ENCODE measurements around the gene H3-3A. TPM values are rescaled to one million over a fixed set of nuclear protein-coding genes. Genes with fewer than 3 reads are reported as not detected.

Gene H3-3A
- 237 TPM for polyA plus RNA-seq (2012; ENCODE audit: low read depth, missing spikeins)

GRCh38 chr1:226062558-226063223 is at the start of gene H3-3A:
Gene H3-3A, plus strand, starts transcription at chr1:226062716. Its CDS starts 1,636 bp downstream, at chr1:226064352.
- DNase-seq (ENCODE audit: insufficient read length, low spot score) (peak; percentile 31), FAIRE-seq (peak; percentile 94)
- no peak for TF ChIP-seq SPI1 (IDR thresholded peaks at IDR 0.05; ENCODE audit: low read depth, low read length)
- no peak for TF ChIP-seq POU2F2 (IDR thresholded peaks at IDR 0.05; ENCODE audit: low read depth, low read length)
- TF ChIP-seq TAF1 (IDR thresholded peaks at IDR 0.05; ENCODE audit: low read depth, low read length): peak; percentile 88
- TF ChIP-seq PAX5 (IDR thresholded peaks at IDR 0.05; ENCODE audit: insufficient read depth, low read length, severe bottlenecking): peak; percentile 8
- peak; percentile 85 for TF ChIP-seq POLR2AphosphoS5 (IDR thresholded peaks at IDR 0.05; ENCODE audit: low read depth, low read length)
- TF ChIP-seq POLR2A (IDR thresholded peaks at IDR 0.05; ENCODE audit: low read depth, low read length): peak; percentile 86

GRCh38 chr1:226017070-226017469 is 45.4 kb upstream of the H3-3A start:
- TF ChIP-seq PAX5 (IDR thresholded peaks at IDR 0.05; ENCODE audit: insufficient read depth, low read length, severe bottlenecking) (no peak), TAF1 (IDR thresholded peaks at IDR 0.05; ENCODE audit: low read depth, low read length) (no peak), POLR2AphosphoS5 (IDR thresholded peaks at IDR 0.05; ENCODE audit: low read depth, low read length) (no peak), POU2F2 (IDR thresholded peaks at IDR 0.05; ENCODE audit: low read depth, low read length) (no peak), SPI1 (IDR thresholded peaks at IDR 0.05; ENCODE audit: low read depth, low read length) (no peak), POLR2A (IDR thresholded peaks at IDR 0.05; ENCODE audit: low read depth, low read length) (no peak)
- FAIRE-seq (peak; percentile 5), DNase-seq (ENCODE audit: insufficient read length, low spot score) (no peak)

- no peak for TF ChIP-seq POLR2AphosphoS5 (IDR thresholded peaks at IDR 0.05; ENCODE audit: low read depth, low read length)
- TF ChIP-seq POLR2A (IDR thresholded peaks at IDR 0.05; ENCODE audit: low read depth, low read length): no peak
- TF ChIP-seq TAF1 (IDR thresholded peaks at IDR 0.05; ENCODE audit: low read depth, low read length): no peak
- no peak for TF ChIP-seq SPI1 (IDR thresholded peaks at IDR 0.05; ENCODE audit: low read depth, low read length)
- no peak for TF ChIP-seq PAX5 (IDR thresholded peaks at IDR 0.05; ENCODE audit: insufficient read depth, low read length, severe bottlenecking)
- TF ChIP-seq POU2F2 (IDR thresholded peaks at IDR 0.05; ENCODE audit: low read depth, low read length): no peak
- DNase-seq (ENCODE audit: insufficient read length, low spot score): no peak
- no peak for FAIRE-seq
Measured at GRCh38 chr1:226019572-226019971, 42.9 kb upstream of the H3-3A start.

DNA sequence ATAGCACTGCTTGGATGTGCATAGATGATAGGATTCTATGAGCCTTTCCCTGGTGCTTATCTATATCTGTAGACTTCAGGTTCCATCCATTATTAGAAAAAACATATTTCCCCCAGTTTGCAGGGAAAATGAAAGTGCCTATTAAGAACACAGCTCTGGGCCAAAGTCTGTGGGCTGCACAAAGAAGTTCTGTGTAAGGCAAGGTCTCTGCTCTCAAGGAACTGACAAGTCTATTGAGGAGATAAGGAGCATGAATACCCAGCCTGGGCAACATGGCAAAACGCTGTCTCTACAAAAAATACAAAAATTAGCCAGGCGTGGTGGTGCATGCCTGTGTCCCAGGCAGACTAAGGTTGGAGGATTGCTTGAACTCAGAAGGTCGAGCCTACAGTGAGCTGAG is 41.1 kb upstream of the H3-3A start:
- TF ChIP-seq TAF1 (IDR thresholded peaks at IDR 0.05; ENCODE audit: low read depth, low read length): no peak
- no peak for TF ChIP-seq PAX5 (IDR thresholded peaks at IDR 0.05; ENCODE audit: insufficient read depth, low read length, severe bottlenecking)
- TF ChIP-seq POLR2A (IDR thresholded peaks at IDR 0.05; ENCODE audit: low read depth, low read length): no peak
- TF ChIP-seq POU2F2 (IDR thresholded peaks at IDR 0.05; ENCODE audit: low read depth, low read length): no peak
- no peak for TF ChIP-seq SPI1 (IDR thresholded peaks at IDR 0.05; ENCODE audit: low read depth, low read length)
- no peak for TF ChIP-seq POLR2AphosphoS5 (IDR thresholded peaks at IDR 0.05; ENCODE audit: low read depth, low read length)
- FAIRE-seq: no peak
- no peak for DNase-seq (ENCODE audit: insufficient read length, low spot score)

DNA sequence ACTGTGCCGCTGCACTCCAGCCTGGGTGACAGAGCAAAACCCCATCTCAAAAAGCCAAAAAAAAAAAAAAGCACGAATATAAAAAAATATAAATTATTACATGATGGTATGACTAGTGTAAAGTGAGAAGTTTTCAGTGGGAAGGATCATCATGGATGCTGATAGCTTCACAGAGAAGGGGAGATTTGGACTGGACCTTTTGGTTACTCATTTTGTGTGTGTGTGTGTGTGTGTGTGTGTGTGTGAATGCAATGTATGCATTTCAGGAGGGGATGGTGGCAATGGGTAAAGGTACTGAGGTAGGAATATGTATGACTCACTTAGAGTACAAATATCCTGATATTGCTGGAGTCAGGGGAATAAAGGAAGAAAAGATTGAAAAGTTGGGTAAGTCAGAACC is 40.7 kb upstream of the H3-3A start:
- no peak for DNase-seq (ENCODE audit: insufficient read length, low spot score)
- no peak for FAIRE-seq
- TF ChIP-seq POLR2AphosphoS5 (IDR thresholded peaks at IDR 0.05; ENCODE audit: low read depth, low read length) (no peak), TAF1 (IDR thresholded peaks at IDR 0.05; ENCODE audit: low read depth, low read length) (no peak), POU2F2 (IDR thresholded peaks at IDR 0.05; ENCODE audit: low read depth, low read length) (no peak), PAX5 (IDR thresholded peaks at IDR 0.05; ENCODE audit: insufficient read depth, low read length, severe bottlenecking) (no peak), POLR2A (IDR thresholded peaks at IDR 0.05; ENCODE audit: low read depth, low read length) (no peak)

DNA sequence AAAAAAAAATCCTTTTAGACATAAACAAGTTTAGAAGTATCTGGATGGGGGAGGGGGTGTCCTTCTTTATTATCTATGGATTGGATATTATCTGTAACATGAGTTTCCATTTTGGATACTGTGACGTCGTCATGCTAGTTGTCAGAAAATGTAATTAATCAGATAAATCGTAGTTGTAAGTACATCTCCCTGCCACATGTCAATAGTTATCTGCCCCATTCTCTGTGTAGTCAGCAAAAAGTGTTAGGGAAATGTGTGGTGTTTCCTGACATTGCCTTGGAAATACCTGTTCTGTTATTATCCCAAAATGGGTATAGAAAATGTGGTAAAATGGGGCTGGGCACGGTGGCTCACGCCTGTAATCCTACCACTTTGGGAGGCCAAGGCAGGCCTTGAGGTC is 38.8 kb upstream of the H3-3A start:
- DNase-seq (ENCODE audit: insufficient read length, low spot score) (no peak), FAIRE-seq (peak; percentile 35)
- TF ChIP-seq TAF1 (IDR thresholded peaks at IDR 0.05; ENCODE audit: low read depth, low read length) (no peak), POU2F2 (IDR thresholded peaks at IDR 0.05; ENCODE audit: low read depth, low read length) (no peak), POLR2A (IDR thresholded peaks at IDR 0.05; ENCODE audit: low read depth, low read length) (no peak), POLR2AphosphoS5 (IDR thresholded peaks at IDR 0.05; ENCODE audit: low read depth, low read length) (no peak), PAX5 (IDR thresholded peaks at IDR 0.05; ENCODE audit: insufficient read depth, low read length, severe bottlenecking) (no peak), SPI1 (IDR thresholded peaks at IDR 0.05; ENCODE audit: low read depth, low read length) (no peak)

GRCh38 chr1:226026833-226027232 is 35.7 kb upstream of the H3-3A start:
- TF ChIP-seq POLR2A (IDR thresholded peaks at IDR 0.05; ENCODE audit: low read depth, low read length) (no peak), SPI1 (IDR thresholded peaks at IDR 0.05; ENCODE audit: low read depth, low read length) (no peak), POLR2AphosphoS5 (IDR thresholded peaks at IDR 0.05; ENCODE audit: low read depth, low read length) (no peak), PAX5 (IDR thresholded peaks at IDR 0.05; ENCODE audit: insufficient read depth, low read length, severe bottlenecking) (no peak), POU2F2 (IDR thresholded peaks at IDR 0.05; ENCODE audit: low read depth, low read length) (no peak), TAF1 (IDR thresholded peaks at IDR 0.05; ENCODE audit: low read depth, low read length) (no peak)
- DNase-seq (ENCODE audit: insufficient read length, low spot score): no peak
- no peak for FAIRE-seq

DNA sequence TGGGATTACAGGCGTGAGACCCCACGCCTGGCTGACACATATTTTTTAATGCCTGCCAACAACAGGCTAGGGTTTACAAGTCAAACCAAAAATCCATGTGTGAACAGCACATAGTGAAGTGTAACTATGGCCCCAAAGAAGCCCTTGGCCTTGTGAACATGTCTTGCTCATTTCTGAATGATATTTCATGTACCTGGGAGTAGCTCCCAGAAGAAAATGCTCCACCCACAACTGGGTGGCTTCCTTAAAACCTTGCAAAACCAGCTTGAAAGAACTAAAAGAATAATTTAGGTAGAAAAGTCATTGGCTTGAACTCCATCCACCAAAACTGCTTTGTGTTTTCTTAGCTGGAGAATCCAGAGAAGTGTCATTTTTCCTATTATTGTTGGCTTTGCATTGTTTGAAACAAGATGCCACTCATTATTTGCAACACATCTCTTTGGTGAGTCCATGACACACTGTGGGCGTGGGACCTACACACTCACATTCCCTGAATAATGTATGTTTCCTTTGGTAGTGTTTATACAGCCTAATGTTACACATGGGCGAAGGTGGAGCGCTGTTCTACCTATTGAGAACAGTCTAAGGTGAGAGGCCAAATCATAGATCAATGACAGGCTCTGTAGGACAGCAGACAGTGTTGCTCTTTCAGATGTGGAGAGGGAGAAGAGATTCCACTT is 34.8 kb upstream of the H3-3A start:
- TF ChIP-seq POLR2AphosphoS5 (IDR thresholded peaks at IDR 0.05; ENCODE audit: low read depth, low read length) (no peak), POU2F2 (IDR thresholded peaks at IDR 0.05; ENCODE audit: low read depth, low read length) (no peak), POLR2A (IDR thresholded peaks at IDR 0.05; ENCODE audit: low read depth, low read length) (no peak), SPI1 (IDR thresholded peaks at IDR 0.05; ENCODE audit: low read depth, low read length) (no peak), TAF1 (IDR thresholded peaks at IDR 0.05; ENCODE audit: low read depth, low read length) (no peak), PAX5 (IDR thresholded peaks at IDR 0.05; ENCODE audit: insufficient read depth, low read length, severe bottlenecking) (no peak)
- peak; percentile 33 for FAIRE-seq
- no peak for DNase-seq (ENCODE audit: insufficient read length, low spot score)

- DNase-seq (ENCODE audit: insufficient read length, low spot score): peak; percentile 47
- TF ChIP-seq POLR2AphosphoS5 (IDR thresholded peaks at IDR 0.05; ENCODE audit: low read depth, low read length) (no peak), POU2F2 (IDR thresholded peaks at IDR 0.05; ENCODE audit: low read depth, low read length) (no peak), POLR2A (IDR thresholded peaks at IDR 0.05; ENCODE audit: low read depth, low read length) (no peak), TAF1 (IDR thresholded peaks at IDR 0.05; ENCODE audit: low read depth, low read length) (no peak), SPI1 (IDR thresholded peaks at IDR 0.05; ENCODE audit: low read depth, low read length) (peak; percentile 99), PAX5 (IDR thresholded peaks at IDR 0.05; ENCODE audit: insufficient read depth, low read length, severe bottlenecking) (no peak)
- peak; percentile 85 for FAIRE-seq
Measured at GRCh38 chr1:226029093-226029496, 33.4 kb upstream of the H3-3A start.
